Sigmoid colon (tissue), 4 donors: ENCODE results near the gene MECP2.

Experiments
- CTCF ChIP-seq, 4 experiments: fragments of 450-650 bp in 3 of 4; fragments of 200-600 bp in 1 of 4; IDR thresholded peaks; one replicate each; pipeline ENCODE4 v1.5.1; 2016 to 2019; ENCODE audit warnings: antibody characterized with exemption in 4 of 4, mild to moderate bottlenecking in 3 of 4, moderate library complexity in 2 of 4
- POLR2A ChIP-seq, 2 donors: fragments of 450-650 bp; IDR thresholded peaks; one replicate each; pipeline ENCODE4 v1.6.1; 2016; ENCODE audit warnings: antibody characterized with exemption in 2 of 2, mild to moderate bottlenecking in 2 of 2, moderate library complexity in 2 of 2
- POLR2AphosphoS5 ChIP-seq, 4 donors: sonication (generic); formaldehyde crosslinking; IDR thresholded peaks; one replicate each; pipeline ENCODE4 v1.6.1; 2017; ENCODE audit warnings: antibody characterized with exemption in 4 of 4

- TF ChIP-seq CTCF (IDR thresholded peaks at IDR 0.05) (no peak), POLR2AphosphoS5 (IDR thresholded peaks at IDR 0.05) (no peak), POLR2A (IDR thresholded peaks at IDR 0.05) (no peak)
Measured at GRCh38 chrX:154040863-154041262, 56.7 kb downstream of the MECP2 start.
